Omental fat pad (tissue), 4 donors: ENCODE measurements around the gene RAG2. TPM values are rescaled to one million over a fixed set of nuclear protein-coding genes. Genes with fewer than 3 reads are reported as not detected.

ENCODE experiments used
- ATAC-seq: fragments of 150-250 bp; one replicate; pipeline ENCODE4 v1.9.1; 2016; ENCODE audit warnings: mild to moderate bottlenecking, moderate library complexity; ENCODE audit not compliant: low FRiP score
- DNase-seq: peaks from one replicate; pipeline ENCODE4 v3.0.0-alpha.2; 2019; ENCODE audit warnings: low spot score
- CTCF ChIP-seq, 3 donors: fragments of 450-650 bp; IDR thresholded peaks; one replicate each; pipeline ENCODE4 v1.5.1; 2016 to 2017; ENCODE audit warnings: antibody characterized with exemption in 3 of 3, mild to moderate bottlenecking in 3 of 3, moderate library complexity in 2 of 3
- total RNA-seq, 4 donors: library from RNA; depleted of rRNA; stranded (reverse); fragments of >200 nt; gene quantifications; one replicate each; pipeline ENCODE4 v1.1.0, GENCODE V29; 2016

RAG2 gene
- total RNA-seq, 4 donors from 2014 or later = not detected

- TF ChIP-seq CTCF (IDR thresholded peaks at IDR 0.05) = no peak
- no peak for DNase-seq
- no peak for ATAC-seq
Observed at GRCh38 chr11:36569095-36569494, 28.9 kb downstream of the RAG2 start.

GRCh38 chr11:36567694-36568093 is 30.3 kb downstream of the RAG2 start, which contains the start of gene RAG1:
RAG1 (plus strand) TSS chr11:36568007; CDS start chr11:36573305, 5,298 bp downstream.
- no peak for DNase-seq
- ATAC-seq = no peak
- no peak for TF ChIP-seq CTCF (IDR thresholded peaks at IDR 0.05)

GRCh38 chr11:36566407-36567053 is 31.5 kb downstream of the RAG2 start:
- no peak for TF ChIP-seq CTCF (IDR thresholded peaks at IDR 0.05)
- no peak for DNase-seq
- no peak for ATAC-seq

- ATAC-seq (no peak), DNase-seq (no peak)
- TF ChIP-seq CTCF (IDR thresholded peaks at IDR 0.05) = no peak
Observed at GRCh38 chr11:36565031-36565610, 32.9 kb downstream of the RAG2 start.

GRCh38 chr11:36564376-36565030 is 33.5 kb downstream of the RAG2 start:
- DNase-seq (no peak), ATAC-seq (no peak)
- no peak for TF ChIP-seq CTCF (IDR thresholded peaks at IDR 0.05)

- no peak for TF ChIP-seq CTCF (IDR thresholded peaks at IDR 0.05)
- no peak for ATAC-seq
- DNase-seq = no peak
Observed at GRCh38 chr11:36558571-36559413, 39.2 kb downstream of the RAG2 start.
